Measurements from ENCODE around the gene HS3ST2. TPM values are rescaled to one million over a fixed set of nuclear protein-coding genes. Genes with fewer than 3 reads are reported as not detected.

HS3ST2 gene
- polyA plus RNA-seq, 1 of the 3 experiments (the other 2 are of a cell fraction): not detected

DNA sequence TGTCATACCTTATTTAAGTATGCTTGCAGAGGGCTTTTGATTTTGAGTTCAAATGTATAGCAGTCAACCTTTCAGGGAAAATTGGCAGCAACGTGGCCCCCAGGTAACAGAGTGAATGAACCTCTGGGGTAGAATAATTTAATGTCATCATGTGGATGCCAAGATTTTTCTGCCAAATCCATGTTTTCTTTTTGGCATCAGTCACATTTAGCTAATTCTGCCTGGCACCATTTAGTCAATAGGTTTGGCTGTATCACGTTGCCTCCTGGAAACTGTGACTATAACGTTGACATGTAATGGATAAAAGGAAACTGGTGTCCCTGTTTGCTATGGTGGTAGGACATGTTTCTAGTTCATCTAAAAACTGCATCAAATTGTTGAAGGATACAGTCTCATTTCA lies 115.5 kb downstream of the HS3ST2 start:
- H3F3A ChIP-seq (replicated peaks; ENCODE audit: insufficient read depth): no peaks in the 10 kb centered on the region
- H3K4me3 ChIP-seq (ENCODE audit: low read depth in 2 of 2, low read length in 1 of 2): no peak overlapping the region
- WGBS (ENCODE audit: low lambda C conversion rate): 20% methylated on average over 3 of the region's 3 CpGs
- no peak overlapping the region for H3K9ac ChIP-seq
- H3K4me2 ChIP-seq: no peak overlapping the region
- no peaks in the 10 kb centered on the region for H3K79me2 ChIP-seq (ENCODE audit: insufficient read depth)
- ChIA-PET CTCF (interaction anchor here (0.8 to 2.0 kb wide), 2 partner anchors 19 to 47 kb away, joined by 4 to 6 read pairs; no protein-coding TSS in a partner anchor), POLR2A (no interaction called here)
- no peaks in the 10 kb centered on the region for H3K36me3 ChIP-seq (replicated peaks in 1 of 2; ENCODE audit: control insufficient read depth in 1 of 2, insufficient read depth in 2 of 2, low read length in 1 of 2)
- no peaks in the 10 kb centered on the region for H3K27me3 ChIP-seq (ENCODE audit: insufficient read depth)
- H3K4me1 ChIP-seq (ENCODE audit: control insufficient read depth in 1 of 2, insufficient read depth in 2 of 2, low read depth in 1 of 2, low read length in 1 of 2): peaks cover 0 to 6% of the 10 kb centered on the region in 2 experiments; a peak in 1 of 4 replicates
- TF ChIP-seq TEAD4 (IDR thresholded peaks at IDR 0.05; ENCODE audit: borderline replicate concordance, insufficient read depth) (no peak), MAX (IDR thresholded peaks at IDR 0.05; ENCODE audit: low read depth) (no peak), USF1 (IDR thresholded peaks at IDR 0.05; ENCODE audit: borderline replicate concordance, low read depth) (no peak), FOSL2 (IDR thresholded peaks at IDR 0.05; ENCODE audit: borderline replicate concordance, low read depth) (no peak), RAD21 (IDR thresholded peaks at IDR 0.05; ENCODE audit: low read length) (no peak)
- H3K9me2 ChIP-seq: no peaks in the 10 kb centered on the region
- H4K20me1 ChIP-seq (ENCODE audit: insufficient read depth): no peaks in the 10 kb centered on the region
- DNase-seq: no peak
- no peak overlapping the region for H2AFZ ChIP-seq (ENCODE audit: low read depth)
- H3K27ac ChIP-seq (ENCODE audit: low read depth in 2 of 2, low read length in 1 of 2): no peak overlapping the region
- H3K9me3 ChIP-seq: no peaks in the 10 kb centered on the region

GRCh38 chr16:22932032-22932771 lies 118.2 kb downstream of the HS3ST2 start:
- H2AFZ ChIP-seq (ENCODE audit: low read depth): no peak overlapping the region
- no peak overlapping the region for H3K4me3 ChIP-seq (ENCODE audit: low read depth in 2 of 2, low read length in 1 of 2)
- ChIA-PET CTCF (interaction anchor here (1.1 to 2.2 kb wide), 4 partner anchors 16 to 34 kb away, joined by 3 to 8 read pairs (median 4); no protein-coding TSS in a partner anchor), POLR2A (no interaction called here)
- 46% methylated on average over 8 of the region's 8 CpGs for WGBS (ENCODE audit: low lambda C conversion rate)
- no peaks in the 10 kb centered on the region for H3K4me1 ChIP-seq (ENCODE audit: control insufficient read depth in 1 of 2, insufficient read depth in 2 of 2, low read depth in 1 of 2, low read length in 1 of 2)
- H4K20me1 ChIP-seq (ENCODE audit: insufficient read depth): no peaks in the 10 kb centered on the region
- H3K27me3 ChIP-seq (ENCODE audit: insufficient read depth): no peaks in the 10 kb centered on the region
- DNase-seq: no peak
- H3K4me2 ChIP-seq: no peak overlapping the region
- no peaks in the 10 kb centered on the region for H3K36me3 ChIP-seq (replicated peaks in 1 of 2; ENCODE audit: control insufficient read depth in 1 of 2, insufficient read depth in 2 of 2, low read length in 1 of 2)
- no peaks in the 10 kb centered on the region for H3K9me2 ChIP-seq
- no peaks in the 10 kb centered on the region for H3K9me3 ChIP-seq
- no peak overlapping the region for H3K27ac ChIP-seq (ENCODE audit: low read depth in 2 of 2, low read length in 1 of 2)
- H3K79me2 ChIP-seq (ENCODE audit: insufficient read depth): no peaks in the 10 kb centered on the region
- TF ChIP-seq MAX (IDR thresholded peaks at IDR 0.05; ENCODE audit: low read depth) (no peak), SIN3A (IDR thresholded peaks at IDR 0.05; ENCODE audit: borderline replicate concordance, low read depth, low read length) (no peak), USF1 (IDR thresholded peaks at IDR 0.05; ENCODE audit: borderline replicate concordance, low read depth) (no peak), RXRA (IDR thresholded peaks at IDR 0.05; ENCODE audit: borderline replicate concordance, low read depth) (no peak), JUND (IDR thresholded peaks at IDR 0.05) (no peak), TEAD4 (IDR thresholded peaks at IDR 0.05; ENCODE audit: borderline replicate concordance, insufficient read depth) (no peak), FOXJ3 (CRISPR knock-in tag; IDR thresholded peaks at IDR 0.05) (no peak), RCOR1 (IDR thresholded peaks at IDR 0.05; ENCODE audit: low read length) (no peak), GATA2 (CRISPR knock-in tag; IDR thresholded peaks at IDR 0.05) (no peak)
- no peaks in the 10 kb centered on the region for H3F3A ChIP-seq (replicated peaks; ENCODE audit: insufficient read depth)
- no peak overlapping the region for H3K9ac ChIP-seq
